ENCODE results near the gene PTP4A1.

DNA sequence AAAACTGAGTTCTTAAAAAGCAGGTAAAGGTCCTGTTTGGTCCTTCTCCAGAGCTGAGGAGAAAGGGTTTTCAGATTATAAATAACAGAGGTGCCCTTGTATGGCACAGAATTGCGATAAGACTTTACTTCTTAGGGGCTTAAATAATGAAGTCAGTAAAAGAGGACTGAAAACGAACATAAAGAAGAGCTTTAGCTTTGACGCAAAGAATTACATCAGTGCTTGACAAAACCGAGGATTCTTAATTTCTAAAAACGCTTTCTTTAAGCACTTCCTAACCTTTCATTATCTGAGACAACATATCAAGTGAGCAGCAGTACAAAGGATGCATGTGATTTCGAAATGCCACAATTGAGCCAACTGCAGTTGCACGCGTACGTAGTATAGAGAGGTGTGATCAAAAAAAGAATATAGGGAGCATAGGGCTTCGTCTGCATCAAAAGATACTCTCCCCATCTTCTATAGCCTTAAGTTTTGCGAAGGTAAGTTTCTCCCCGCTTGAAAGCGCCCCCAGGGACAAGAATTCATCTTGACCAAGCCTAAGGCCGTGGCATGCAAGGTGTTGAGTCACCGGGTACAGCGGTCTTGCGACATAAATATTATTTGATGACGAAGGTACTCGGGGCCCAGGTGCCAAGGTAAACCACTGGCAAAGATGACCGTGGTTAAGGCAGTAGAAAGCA lies 778 bp upstream of the PTP4A1 start:
- no peak for TF ChIP-seq POLR2AphosphoS5 (IDR thresholded peaks at IDR 0.05; ENCODE audit: low read depth, low read length)
- TF ChIP-seq, protein P1, sequence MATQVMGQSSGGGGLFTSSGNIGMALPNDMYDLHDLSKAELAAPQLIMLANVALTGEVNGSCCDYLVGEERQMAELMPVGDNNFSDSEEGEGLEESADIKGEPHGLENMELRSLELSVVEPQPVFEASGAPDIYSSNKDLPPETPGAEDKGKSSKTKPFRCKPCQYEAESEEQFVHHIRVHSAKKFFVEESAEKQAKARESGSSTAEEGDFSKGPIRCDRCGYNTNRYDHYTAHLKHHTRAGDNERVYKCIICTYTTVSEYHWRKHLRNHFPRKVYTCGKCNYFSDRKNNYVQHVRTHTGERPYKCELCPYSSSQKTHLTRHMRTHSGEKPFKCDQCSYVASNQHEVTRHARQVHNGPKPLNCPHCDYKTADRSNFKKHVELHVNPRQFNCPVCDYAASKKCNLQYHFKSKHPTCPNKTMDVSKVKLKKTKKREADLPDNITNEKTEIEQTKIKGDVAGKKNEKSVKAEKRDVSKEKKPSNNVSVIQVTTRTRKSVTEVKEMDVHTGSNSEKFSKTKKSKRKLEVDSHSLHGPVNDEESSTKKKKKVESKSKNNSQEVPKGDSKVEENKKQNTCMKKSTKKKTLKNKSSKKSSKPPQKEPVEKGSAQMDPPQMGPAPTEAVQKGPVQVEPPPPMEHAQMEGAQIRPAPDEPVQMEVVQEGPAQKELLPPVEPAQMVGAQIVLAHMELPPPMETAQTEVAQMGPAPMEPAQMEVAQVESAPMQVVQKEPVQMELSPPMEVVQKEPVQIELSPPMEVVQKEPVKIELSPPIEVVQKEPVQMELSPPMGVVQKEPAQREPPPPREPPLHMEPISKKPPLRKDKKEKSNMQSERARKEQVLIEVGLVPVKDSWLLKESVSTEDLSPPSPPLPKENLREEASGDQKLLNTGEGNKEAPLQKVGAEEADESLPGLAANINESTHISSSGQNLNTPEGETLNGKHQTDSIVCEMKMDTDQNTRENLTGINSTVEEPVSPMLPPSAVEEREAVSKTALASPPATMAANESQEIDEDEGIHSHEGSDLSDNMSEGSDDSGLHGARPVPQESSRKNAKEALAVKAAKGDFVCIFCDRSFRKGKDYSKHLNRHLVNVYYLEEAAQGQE (IDR thresholded peaks at IDR 0.05; ENCODE audit: insufficient read depth in 1 of 2, low read depth in 2 of 2, low read length in 2 of 2), result no peak
